GM10266 (cell line): ENCODE data around the gene NAPSA.
"Not testable (repeated sequence)": the region's sequence is repeated elsewhere in the genome, so short reads cannot be mapped to it uniquely, and the experiment has no call there.

Experiments used
- DNase-seq: peaks from one replicate; pipeline ENCODE4 v3.0.0; 2012; ENCODE audit errors: extremely low spot score
- CTCF ChIP-seq: IDR thresholded peaks from 2 replicates; pipeline ENCODE4 v1.5.1; 2012; ENCODE audit warnings: mild to moderate bottlenecking, low read depth; ENCODE audit not compliant: control insufficient read depth, insufficient read depth; ENCODE audit errors: missing control alignments

The NAPSA gene

GRCh38 chr19:50340331-50340730 lies 25.1 kb downstream of the NAPSA start:
- DNase-seq: no peak
- no peak for TF ChIP-seq CTCF

GRCh38 chr19:50337031-50337430 lies 28.4 kb downstream of the NAPSA start:
- DNase-seq: not testable (repeated sequence)

GRCh38 chr19:50334741-50335421 lies 30.6 kb downstream of the NAPSA start:
- TF ChIP-seq CTCF: no peak

GRCh38 chr19:50333737-50334617 lies 31.5 kb downstream of the NAPSA start:
- DNase-seq: peak; percentile 90
- no peak for TF ChIP-seq CTCF

More at GRCh38 chr19:50334741-50335421, 30.6 kb downstream of the NAPSA start:
- DNase-seq: no peak

- DNase-seq: peak; percentile 89
- TF ChIP-seq CTCF: no peak
Observed at GRCh38 chr19:50333235-50333736, 32.2 kb downstream of the NAPSA start.

- no peak for TF ChIP-seq CTCF
- DNase-seq: peak; percentile 23
Observed at GRCh38 chr19:50332244-50333038, 33.0 kb downstream of the NAPSA start.

- no peak for DNase-seq
- no peak for TF ChIP-seq CTCF
Observed at GRCh38 chr19:50331994-50332243, 33.5 kb downstream of the NAPSA start.
